ENCODE data around the gene AP3B1.

Gene AP3B1, protein sequence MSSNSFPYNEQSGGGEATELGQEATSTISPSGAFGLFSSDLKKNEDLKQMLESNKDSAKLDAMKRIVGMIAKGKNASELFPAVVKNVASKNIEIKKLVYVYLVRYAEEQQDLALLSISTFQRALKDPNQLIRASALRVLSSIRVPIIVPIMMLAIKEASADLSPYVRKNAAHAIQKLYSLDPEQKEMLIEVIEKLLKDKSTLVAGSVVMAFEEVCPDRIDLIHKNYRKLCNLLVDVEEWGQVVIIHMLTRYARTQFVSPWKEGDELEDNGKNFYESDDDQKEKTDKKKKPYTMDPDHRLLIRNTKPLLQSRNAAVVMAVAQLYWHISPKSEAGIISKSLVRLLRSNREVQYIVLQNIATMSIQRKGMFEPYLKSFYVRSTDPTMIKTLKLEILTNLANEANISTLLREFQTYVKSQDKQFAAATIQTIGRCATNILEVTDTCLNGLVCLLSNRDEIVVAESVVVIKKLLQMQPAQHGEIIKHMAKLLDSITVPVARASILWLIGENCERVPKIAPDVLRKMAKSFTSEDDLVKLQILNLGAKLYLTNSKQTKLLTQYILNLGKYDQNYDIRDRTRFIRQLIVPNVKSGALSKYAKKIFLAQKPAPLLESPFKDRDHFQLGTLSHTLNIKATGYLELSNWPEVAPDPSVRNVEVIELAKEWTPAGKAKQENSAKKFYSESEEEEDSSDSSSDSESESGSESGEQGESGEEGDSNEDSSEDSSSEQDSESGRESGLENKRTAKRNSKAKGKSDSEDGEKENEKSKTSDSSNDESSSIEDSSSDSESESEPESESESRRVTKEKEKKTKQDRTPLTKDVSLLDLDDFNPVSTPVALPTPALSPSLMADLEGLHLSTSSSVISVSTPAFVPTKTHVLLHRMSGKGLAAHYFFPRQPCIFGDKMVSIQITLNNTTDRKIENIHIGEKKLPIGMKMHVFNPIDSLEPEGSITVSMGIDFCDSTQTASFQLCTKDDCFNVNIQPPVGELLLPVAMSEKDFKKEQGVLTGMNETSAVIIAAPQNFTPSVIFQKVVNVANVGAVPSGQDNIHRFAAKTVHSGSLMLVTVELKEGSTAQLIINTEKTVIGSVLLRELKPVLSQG

GRCh38 chr5:78294248-78295034, at the start of gene AP3B1:
AP3B1 (minus strand) TSS chr5:78294698; CDS start chr5:78294579, 119 bp downstream.
- DNase-seq: peak; percentile 90

DNA sequence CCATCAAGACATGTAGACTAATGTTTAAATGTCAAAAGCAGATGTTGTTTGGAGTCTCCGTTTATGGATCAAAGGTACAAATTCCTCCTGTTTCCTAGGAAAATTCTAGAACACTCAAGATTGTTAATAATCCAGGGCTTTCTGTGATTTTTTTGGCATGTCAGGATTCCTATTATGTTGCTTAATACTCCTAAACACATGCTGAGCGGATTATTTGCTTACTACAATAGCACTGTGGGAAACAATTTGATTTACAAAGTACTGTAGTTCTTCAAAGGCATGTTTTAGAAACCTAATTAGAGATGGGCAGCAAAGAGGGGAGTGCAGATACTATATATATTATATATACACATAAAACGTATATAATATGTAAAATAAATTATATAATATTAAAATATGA, 46.9 kb upstream of the AP3B1 start:
- no peak for DNase-seq

DNA sequence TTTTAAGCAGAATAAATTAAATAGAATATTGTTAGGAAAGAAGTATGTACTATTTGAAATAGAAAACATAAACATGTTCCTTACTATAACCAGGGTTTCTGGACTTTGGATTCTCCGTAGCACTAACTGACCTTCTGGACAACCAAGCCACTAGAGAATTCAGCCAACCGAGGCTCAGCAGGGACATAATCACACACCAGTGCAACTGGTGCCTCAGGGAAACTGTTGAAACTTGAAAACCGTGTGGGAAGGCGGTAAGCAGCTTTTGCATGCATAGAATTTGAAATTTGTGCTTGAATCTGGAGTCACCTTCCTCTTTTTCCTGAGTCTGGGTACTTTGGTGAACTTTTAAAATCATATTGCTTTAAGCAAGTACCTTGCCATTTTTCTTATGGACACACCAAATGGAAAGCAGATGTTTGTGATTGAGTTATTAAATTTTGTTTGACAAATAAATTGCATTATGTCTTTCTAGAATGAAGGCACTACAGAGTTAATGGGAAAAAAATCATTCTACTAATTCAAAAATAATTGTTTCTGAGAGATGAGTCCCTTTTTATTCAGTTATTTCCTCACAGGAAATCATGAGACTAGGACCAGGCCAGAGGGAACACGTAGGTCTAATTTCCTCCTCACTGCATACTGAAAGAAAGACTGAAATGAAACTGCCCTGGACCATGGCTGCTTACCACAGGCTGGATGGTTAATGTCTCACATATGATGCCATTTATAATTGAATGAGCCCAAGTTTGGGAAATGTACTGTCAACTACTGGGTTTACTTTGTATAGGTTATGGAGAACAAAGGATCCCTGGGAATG, 45.3 kb upstream of the AP3B1 start:
- no peak for DNase-seq

GRCh38 chr5:78336698-78337097, 42.2 kb upstream of the AP3B1 start:
- DNase-seq: no peak

DNA sequence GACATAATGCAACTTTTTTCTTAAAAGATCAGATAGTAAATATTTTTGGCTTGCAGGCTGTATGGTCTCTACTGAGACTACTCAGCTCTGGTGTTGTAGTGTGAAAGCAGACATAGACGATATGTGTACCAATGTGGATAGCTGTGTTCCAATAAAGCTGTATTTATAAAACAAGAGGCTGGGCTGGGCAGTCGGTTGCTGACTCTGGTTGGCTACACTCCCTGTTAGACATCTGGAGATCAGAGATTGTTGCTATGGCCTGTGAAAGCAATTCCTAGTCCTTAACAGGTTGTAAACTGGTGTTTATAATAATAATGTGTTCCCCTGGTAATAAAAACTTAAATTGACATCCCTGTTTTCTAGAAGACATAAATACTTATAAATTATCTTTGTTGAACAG, 41.5 kb upstream of the AP3B1 start:
- no peak for DNase-seq

DNA sequence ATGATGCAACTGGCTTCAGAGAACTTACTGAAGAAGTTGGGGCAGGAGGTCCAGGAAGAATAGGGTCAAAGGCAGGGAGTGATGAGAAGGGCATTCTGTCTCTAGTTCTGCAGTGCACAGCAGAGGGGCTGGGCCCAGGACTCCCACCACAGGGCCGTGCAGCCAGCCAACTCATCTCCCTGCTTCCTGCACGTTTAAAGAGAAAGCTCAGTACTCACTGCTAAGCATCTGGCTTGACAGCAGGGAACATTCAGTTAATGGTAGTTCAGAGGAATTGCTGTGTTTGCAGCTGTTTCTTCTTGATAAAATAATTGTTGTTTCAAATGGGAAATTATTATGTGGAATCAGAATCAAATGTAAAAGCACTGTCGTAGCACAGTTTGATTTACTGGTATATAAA, 40.3 kb upstream of the AP3B1 start:
- peak; percentile 58 for DNase-seq

- no peak for DNase-seq
Observed at GRCh38 chr5:78331523-78332080, 37.1 kb upstream of the AP3B1 start.

- DNase-seq: no peak
Observed at GRCh38 chr5:78328585-78329173, 34.2 kb upstream of the AP3B1 start.

DNA sequence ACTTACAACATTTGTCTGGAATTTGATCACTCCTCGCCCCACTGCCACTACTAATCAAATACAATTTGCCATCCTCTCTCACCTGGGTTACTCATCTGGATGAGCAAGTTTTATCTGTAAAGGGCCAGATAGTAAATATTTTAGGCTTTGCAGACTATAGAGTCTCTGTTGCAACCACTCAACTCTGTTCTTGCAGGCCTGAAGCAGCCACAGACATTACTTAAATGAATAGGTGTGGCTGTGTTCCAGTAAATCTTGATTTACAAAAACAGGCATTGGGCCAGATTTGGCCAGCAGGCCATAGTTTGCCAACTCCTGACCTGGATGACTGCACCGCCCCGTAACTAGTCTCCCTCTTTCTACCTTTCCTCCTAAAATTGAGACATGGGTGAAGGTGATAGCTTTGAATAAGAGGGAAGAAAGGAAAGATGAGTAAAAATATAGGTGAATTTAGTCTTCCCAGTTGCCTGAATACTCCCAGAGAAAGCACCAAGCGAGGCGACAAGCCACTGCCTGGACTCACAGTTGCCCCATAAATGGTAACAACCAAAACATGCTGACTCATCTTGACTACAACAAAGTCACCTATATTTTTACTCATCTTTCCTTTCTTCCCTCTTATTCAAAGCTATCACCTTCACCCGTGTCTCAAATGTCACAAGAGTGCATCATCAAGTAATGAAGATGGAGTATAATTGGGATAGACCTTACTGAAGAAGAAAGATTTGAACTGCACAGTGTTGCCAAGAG, 33.4 kb upstream of the AP3B1 start:
- DNase-seq: no peak

DNA sequence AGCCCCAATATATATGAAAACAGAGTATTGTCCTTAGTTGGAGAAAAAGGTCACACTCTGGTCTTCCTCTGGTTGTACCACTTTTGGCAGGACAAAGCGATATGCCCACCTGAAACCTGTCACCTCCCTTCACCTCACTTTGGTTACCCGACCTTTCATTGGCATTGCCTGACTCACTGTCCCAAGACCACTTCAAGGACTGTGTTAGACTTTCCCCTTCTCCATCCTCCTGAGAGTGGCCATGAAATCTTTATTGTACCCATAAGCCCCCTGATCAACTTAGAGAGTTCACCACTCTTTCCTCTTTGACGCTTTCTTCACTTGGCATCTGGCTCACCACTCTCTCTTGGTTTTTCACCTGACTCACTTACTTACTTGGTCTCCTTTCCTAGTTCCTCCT, 32.4 kb upstream of the AP3B1 start:
- no peak for DNase-seq

GRCh38 chr5:78323241-78323640, 28.7 kb upstream of the AP3B1 start:
- DNase-seq: no peak

DNA sequence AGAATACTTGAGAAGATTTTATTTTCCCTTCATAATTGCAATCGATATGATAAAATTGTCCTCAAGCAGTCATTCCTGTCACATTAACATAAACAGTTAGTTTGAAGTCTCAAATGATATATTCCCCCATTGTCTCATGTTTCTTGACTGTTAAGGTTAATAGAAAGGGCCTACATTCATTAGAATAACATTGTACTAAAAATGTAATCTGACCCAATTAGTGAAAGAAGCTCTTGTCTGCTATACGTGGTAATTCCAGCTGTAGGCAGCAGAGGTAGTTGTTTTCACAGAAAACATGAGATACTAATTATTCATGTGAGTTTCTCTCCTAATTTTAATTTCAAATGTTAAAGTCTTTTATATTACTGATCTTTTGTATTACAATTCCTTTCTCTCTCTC, 25.9 kb upstream of the AP3B1 start:
- peak; percentile 8 for DNase-seq

DNA sequence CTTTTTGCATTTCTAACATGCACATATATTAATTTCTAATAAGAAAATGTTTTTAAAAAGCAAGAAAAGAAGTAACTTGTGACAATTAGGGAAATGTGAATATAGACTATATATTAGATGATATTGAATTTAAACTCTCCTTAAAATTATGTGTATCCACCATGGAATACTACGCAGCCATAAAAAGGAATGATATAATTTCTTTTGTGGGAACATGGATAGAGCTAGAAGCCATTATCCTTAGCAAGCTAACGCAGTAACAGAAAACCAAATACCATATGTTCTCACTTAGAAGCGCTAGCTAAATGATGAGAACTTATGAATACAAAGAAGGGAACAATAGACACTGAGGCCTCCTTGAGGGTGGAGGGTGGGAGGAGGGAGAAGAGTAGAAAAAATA, 23.8 kb upstream of the AP3B1 start:
- DNase-seq: no peak

DNA sequence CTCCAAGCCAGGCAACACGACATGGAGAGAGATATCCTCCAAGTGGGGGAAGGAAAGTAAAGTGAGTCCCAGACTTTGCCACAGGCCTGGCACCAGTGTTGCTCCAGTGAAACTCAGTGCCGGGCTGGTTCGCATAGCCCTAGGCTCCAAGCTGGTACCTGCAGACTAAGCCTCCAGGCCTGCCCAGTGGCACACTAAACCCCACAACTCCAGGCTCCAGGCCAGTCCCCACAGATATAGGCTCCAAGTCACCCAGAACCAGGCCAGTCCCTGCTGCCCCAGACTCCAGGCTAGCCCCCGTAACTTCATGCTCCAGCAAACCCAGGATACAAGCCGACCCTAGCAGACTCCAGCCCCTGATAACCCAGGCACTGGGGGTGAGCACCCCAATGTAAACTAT, 23.0 kb upstream of the AP3B1 start:
- no peak for DNase-seq

- DNase-seq: no peak
Observed at GRCh38 chr5:78308703-78309102, 14.2 kb upstream of the AP3B1 start.

GRCh38 chr5:78300464-78301045, 6.1 kb upstream of the AP3B1 start:
- no peak for DNase-seq

- peak; percentile 51 for DNase-seq
Observed at GRCh38 chr5:78295035-78295961, 800 bp upstream of the AP3B1 start.

DNA sequence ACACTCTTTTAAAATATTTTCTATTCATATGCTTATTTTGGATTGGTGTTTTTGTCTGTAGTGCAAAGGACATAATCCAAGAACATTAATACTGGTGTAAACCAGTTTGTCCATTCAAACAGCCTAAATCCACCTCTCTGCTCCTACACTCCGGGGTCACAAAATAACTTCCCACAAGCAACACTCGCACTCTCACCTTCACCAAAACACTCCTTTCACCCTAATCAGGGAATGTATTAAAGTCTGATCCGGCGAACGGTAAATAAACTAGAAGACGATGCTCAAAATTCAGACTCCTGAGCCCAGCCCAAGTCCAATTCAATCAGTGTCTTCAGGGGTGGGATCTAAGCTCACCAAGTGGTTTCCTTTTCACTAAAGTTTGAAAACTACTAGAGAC, 649 bp downstream of the AP3B1 start:
- DNase-seq: no peak

GRCh38 chr5:78291687-78292086, 2.8 kb downstream of the AP3B1 start:
- DNase-seq: no peak

Data from NCI-H1694 (cell line).